ENCODE data around the gene RGL2.
"Not testable (repeated sequence)": the region's sequence is repeated elsewhere in the genome, so short reads cannot be mapped to it uniquely, and the experiment has no call there.

RGL2 gene

DNA sequence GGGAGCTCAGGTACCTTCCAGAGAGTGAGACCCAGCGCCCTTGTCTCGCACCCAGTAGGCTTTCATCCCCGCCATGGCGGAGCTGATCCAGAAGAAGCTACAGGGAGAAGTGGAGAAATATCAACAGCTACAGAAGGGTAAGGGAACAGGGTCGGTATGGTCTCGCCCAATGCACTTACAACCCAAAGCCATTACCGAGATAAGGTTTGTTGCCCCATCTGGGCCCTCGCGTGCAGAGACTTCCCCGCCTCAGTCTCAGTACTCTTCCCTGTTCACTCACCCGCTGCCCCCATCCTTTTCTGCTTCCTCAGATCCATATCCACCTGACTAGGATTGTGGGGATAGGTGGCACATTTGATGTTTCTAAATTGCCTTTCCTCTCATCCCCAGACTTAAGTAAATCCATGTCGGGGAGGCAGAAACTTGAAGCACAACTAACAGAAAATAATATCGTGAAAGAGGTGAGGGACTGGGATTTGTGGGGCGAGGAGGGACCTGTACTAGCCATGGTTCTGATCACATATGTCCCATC, 8.9 kb downstream of the RGL2 start:
- Mint-ChIP-seq H3K36me3 (ENCODE audit: low read depth) (peaks cover 37% of the 10 kb centered on the region), H3K9me3 (no peaks in the 10 kb centered on the region), H3K4me1 (ENCODE audit: low read depth) (peaks cover 32% of the 10 kb centered on the region), H3K27me3 (ENCODE audit: low read depth) (no peaks in the 10 kb centered on the region), H3K27ac (peak overlapping the region; percentile 86), H3K4me3 (peak overlapping the region; percentile 99)

DNA sequence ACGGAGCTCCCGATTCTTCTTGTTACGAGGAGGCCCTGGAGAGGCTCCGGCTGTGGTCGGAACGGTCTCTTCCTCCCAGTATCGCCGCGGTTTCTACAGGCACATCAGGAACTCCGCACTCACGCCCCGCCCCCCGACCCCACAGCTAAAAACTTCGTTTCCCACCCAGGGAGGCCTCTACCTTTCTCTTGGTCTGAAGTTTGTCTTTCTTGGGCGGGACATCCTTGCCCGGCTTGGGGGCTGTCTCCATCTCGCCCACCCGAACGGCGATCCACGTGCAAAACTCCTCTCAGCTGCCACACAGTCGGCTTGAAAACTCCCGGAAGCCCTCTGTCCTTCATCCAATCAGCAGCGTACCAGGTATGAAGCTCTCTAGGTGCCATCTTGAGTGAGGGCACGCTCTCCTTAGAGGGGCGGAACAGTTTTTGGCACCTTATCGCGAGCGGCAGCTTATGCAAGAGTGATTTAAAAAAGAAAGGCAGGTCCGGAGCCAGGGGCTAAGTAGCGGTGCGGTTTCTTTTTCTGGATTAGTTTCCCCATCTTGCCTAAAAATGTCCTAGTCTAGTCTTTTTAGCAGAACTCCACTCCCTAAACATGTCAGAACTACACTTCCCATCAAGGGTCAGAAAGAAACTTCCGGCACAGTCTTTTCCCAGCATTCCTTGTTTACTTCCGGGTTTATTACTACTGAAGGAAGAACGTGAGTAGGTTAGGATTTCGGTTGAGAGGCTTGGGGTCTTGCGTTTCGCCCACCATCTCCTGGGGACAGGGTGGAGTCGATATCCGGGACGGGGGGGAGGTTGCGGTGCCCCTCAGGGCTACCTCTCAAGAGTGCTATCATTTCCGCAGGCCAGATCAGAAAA, 9.6 kb downstream of the RGL2 start, which contains the start of the genes PFDN6 and WDR46:
Gene PFDN6 (plus strand): TSS at position 681 of the 863 bp plus-strand sequence. CDS start 256 bp downstream, outside the sequence.
Gene WDR46 (minus strand): TSS at position 319 of the 863 bp plus-strand sequence. CDS start 69 bp downstream, at position 250.
- peak within 1 kb of the TSS; percentile 86 for H3K27ac Mint-ChIP-seq
- H3K27me3 Mint-ChIP-seq (ENCODE audit: low read depth) = no peaks in the 10 kb centered on the region
- peaks cover 38% of the 10 kb centered on the region for H3K36me3 Mint-ChIP-seq (ENCODE audit: low read depth)
- H3K9me3 Mint-ChIP-seq = no peaks in the 10 kb centered on the region
- H3K4me3 Mint-ChIP-seq = peak within 1 kb of the TSS; percentile 99
- peaks cover 32% of the 10 kb centered on the region for H3K4me1 Mint-ChIP-seq (ENCODE audit: low read depth)

DNA sequence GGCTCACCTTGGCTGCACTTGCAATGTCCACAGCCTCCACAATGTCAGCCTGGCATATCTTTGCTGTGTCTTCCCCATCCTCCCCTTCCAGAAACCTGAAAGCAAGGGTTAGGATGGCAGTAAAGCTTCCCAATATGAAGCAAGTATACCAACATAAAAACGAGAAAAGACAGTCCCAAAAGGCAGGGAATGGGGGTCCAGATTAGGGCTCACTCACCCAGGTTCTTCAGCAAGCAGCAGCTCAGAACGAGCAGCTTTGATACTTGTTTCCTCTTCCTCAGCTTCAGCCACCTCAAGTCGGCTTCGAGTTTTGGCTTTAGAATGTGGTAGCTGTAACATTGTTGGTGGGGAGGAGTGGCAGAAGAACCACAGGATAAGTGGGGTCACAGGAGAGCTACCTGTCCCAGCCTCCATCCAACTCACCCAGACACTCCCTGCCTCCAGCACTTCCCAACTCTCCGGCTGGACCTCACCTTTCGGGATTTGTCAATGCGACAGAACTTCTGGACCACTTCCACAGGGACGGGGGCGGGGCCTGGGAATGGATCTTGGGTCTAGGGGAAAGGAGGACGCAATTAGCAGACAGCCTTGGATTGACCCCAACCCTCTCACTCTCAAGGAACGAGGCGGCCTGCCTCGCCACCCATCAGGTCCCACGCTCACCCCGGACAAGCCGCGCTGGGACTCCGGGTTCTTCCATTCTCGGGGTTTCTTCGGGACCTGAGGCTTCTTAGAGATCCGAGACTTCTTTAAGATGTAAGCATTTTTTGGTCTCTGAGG, 10.4 kb downstream of the RGL2 start:
- Mint-ChIP-seq H3K4me3 (peak overlapping the region; percentile 99), H3K27ac (peak overlapping the region; percentile 86), H3K36me3 (ENCODE audit: low read depth) (peaks cover 35% of the 10 kb centered on the region), H3K27me3 (ENCODE audit: low read depth) (no peaks in the 10 kb centered on the region), H3K9me3 (no peaks in the 10 kb centered on the region), H3K4me1 (ENCODE audit: low read depth) (peaks cover 32% of the 10 kb centered on the region)

GRCh38 chr6:33286946-33287914, 11.5 kb downstream of the RGL2 start:
- Mint-ChIP-seq H3K4me1 (ENCODE audit: low read depth) (peaks cover 32% of the 10 kb centered on the region), H3K4me3 (peak overlapping the region; percentile 99), H3K9me3 (no peaks in the 10 kb centered on the region), H3K36me3 (ENCODE audit: low read depth) (peaks cover 33% of the 10 kb centered on the region), H3K27ac (peak overlapping the region; percentile 34), H3K27me3 (ENCODE audit: low read depth) (no peaks in the 10 kb centered on the region)

- H3K4me3 Mint-ChIP-seq; H3K27me3 Mint-ChIP-seq (ENCODE audit: low read depth); H3K9me3 Mint-ChIP-seq; H3K27ac Mint-ChIP-seq: not testable (repeated sequence)
- peaks cover 34% of the 10 kb centered on the region for H3K36me3 Mint-ChIP-seq (ENCODE audit: low read depth)
- H3K4me1 Mint-ChIP-seq (ENCODE audit: low read depth) = peaks cover 27% of the 10 kb centered on the region
Observed at GRCh38 chr6:33285214-33285613, 13.5 kb downstream of the RGL2 start.

- Mint-ChIP-seq H3K36me3 (ENCODE audit: low read depth) (peaks cover 32% of the 10 kb centered on the region), H3K27ac (no peak overlapping the region), H3K27me3 (ENCODE audit: low read depth) (no peaks in the 10 kb centered on the region), H3K9me3 (no peaks in the 10 kb centered on the region), H3K4me1 (ENCODE audit: low read depth) (peaks cover 21% of the 10 kb centered on the region), H3K4me3 (no peak overlapping the region)
Observed at GRCh38 chr6:33280539-33280938, 18.2 kb downstream of the RGL2 start.

GRCh38 chr6:33279971-33280511, 18.7 kb downstream of the RGL2 start:
- Mint-ChIP-seq H3K27me3 (ENCODE audit: low read depth) (no peaks in the 10 kb centered on the region), H3K9me3 (no peaks in the 10 kb centered on the region), H3K36me3 (ENCODE audit: low read depth) (peaks cover 37% of the 10 kb centered on the region), H3K27ac (no peak overlapping the region), H3K4me1 (ENCODE audit: low read depth) (peaks cover 25% of the 10 kb centered on the region), H3K4me3 (no peak overlapping the region)

GRCh38 chr6:33279257-33279695, 19.5 kb downstream of the RGL2 start:
- H3K27me3 Mint-ChIP-seq (ENCODE audit: low read depth) = no peaks in the 10 kb centered on the region
- peak overlapping the region; percentile 40 for H3K4me3 Mint-ChIP-seq
- H3K36me3 Mint-ChIP-seq (ENCODE audit: low read depth) = peaks cover 45% of the 10 kb centered on the region
- H3K27ac Mint-ChIP-seq = no peak overlapping the region
- H3K9me3 Mint-ChIP-seq = no peaks in the 10 kb centered on the region
- peaks cover 32% of the 10 kb centered on the region for H3K4me1 Mint-ChIP-seq (ENCODE audit: low read depth)

- Mint-ChIP-seq H3K36me3 (ENCODE audit: low read depth) (peaks cover 46% of the 10 kb centered on the region), H3K4me1 (ENCODE audit: low read depth) (peaks cover 34% of the 10 kb centered on the region)
Observed at GRCh38 chr6:33278810-33279209, 19.9 kb downstream of the RGL2 start.

DNA sequence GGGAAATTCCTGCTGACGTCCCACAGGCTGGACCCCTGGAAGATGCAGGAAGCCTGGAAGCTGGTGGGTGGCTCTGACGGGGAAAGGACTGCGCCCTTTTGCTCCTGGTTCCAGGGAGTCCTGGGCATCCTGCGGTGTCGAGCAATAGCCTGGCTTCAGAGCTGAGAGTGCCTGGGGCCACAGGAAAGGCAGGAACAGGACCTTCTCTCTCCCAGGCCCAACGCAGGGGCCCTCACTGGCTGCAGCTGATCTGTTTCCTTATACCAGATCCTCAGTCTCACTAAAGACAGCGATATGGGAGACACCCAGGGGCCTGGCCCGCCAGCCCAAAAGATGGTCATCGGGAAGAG, 20.4 kb downstream of the RGL2 start:
- Mint-ChIP-seq H3K36me3 (ENCODE audit: low read depth) (peaks cover 46% of the 10 kb centered on the region), H3K4me1 (ENCODE audit: low read depth) (peaks cover 38% of the 10 kb centered on the region), H3K4me3 (no peak overlapping the region), H3K27ac (no peak overlapping the region), H3K9me3 (no peaks in the 10 kb centered on the region), H3K27me3 (ENCODE audit: low read depth) (no peaks in the 10 kb centered on the region)

More at GRCh38 chr6:33278810-33279209, 19.9 kb downstream of the RGL2 start:
- Mint-ChIP-seq H3K4me3 (no peak overlapping the region), H3K9me3 (no peaks in the 10 kb centered on the region), H3K27me3 (ENCODE audit: low read depth) (no peaks in the 10 kb centered on the region), H3K27ac (no peak overlapping the region)

GRCh38 chr6:33277663-33278391, 20.9 kb downstream of the RGL2 start:
- peaks cover 50% of the 10 kb centered on the region for H3K36me3 Mint-ChIP-seq (ENCODE audit: low read depth)
- H3K27me3 Mint-ChIP-seq (ENCODE audit: low read depth) = no peaks in the 10 kb centered on the region
- peak overlapping the region; percentile 96 for H3K27ac Mint-ChIP-seq
- peak overlapping the region; percentile 92 for H3K4me3 Mint-ChIP-seq
- H3K9me3 Mint-ChIP-seq = no peaks in the 10 kb centered on the region
- H3K4me1 Mint-ChIP-seq (ENCODE audit: low read depth) = peaks cover 40% of the 10 kb centered on the region

GRCh38 chr6:33276864-33277662, 21.7 kb downstream of the RGL2 start, which contains the start of gene B3GALT4:
Gene B3GALT4 (plus strand): TSS chr6:33277123. CDS start chr6:33277420, 297 bp downstream.
- peaks cover 44% of the 10 kb centered on the region for H3K4me1 Mint-ChIP-seq (ENCODE audit: low read depth)
- H3K9me3 Mint-ChIP-seq = no peaks in the 10 kb centered on the region
- peak within 1 kb of the TSS; percentile 92 for H3K4me3 Mint-ChIP-seq
- H3K27me3 Mint-ChIP-seq (ENCODE audit: low read depth) = no peaks in the 10 kb centered on the region
- peak within 1 kb of the TSS; percentile 96 for H3K27ac Mint-ChIP-seq
- peaks cover 56% of the 10 kb centered on the region for H3K36me3 Mint-ChIP-seq (ENCODE audit: low read depth)
